SK-N-MC (cell line): Measurements from ENCODE around the gene NTN5.

Source experiments
- EZH2 ChIP-seq: fragments of 200-600 bp; sonication (generic); IDR thresholded peaks from one replicate; pipeline ENCODE4 v1.6.1; 2017; ENCODE audit warnings: antibody characterized with exemption
- FOXP2 ChIP-seq: optimal IDR thresholded peaks from 2 replicates; pipeline ENCODE3; 2011; ENCODE audit warnings: mild to moderate bottlenecking, moderate library complexity; ENCODE audit not compliant: insufficient read depth; ENCODE audit errors: extremely low read length, control extremely low read depth
- POLR2AphosphoS5 ChIP-seq: IDR thresholded peaks from 2 replicates; pipeline ENCODE4 v1.6.1; 2012; ENCODE audit warnings: mild to moderate bottlenecking, low read depth, low read length, borderline replicate concordance

DNA sequence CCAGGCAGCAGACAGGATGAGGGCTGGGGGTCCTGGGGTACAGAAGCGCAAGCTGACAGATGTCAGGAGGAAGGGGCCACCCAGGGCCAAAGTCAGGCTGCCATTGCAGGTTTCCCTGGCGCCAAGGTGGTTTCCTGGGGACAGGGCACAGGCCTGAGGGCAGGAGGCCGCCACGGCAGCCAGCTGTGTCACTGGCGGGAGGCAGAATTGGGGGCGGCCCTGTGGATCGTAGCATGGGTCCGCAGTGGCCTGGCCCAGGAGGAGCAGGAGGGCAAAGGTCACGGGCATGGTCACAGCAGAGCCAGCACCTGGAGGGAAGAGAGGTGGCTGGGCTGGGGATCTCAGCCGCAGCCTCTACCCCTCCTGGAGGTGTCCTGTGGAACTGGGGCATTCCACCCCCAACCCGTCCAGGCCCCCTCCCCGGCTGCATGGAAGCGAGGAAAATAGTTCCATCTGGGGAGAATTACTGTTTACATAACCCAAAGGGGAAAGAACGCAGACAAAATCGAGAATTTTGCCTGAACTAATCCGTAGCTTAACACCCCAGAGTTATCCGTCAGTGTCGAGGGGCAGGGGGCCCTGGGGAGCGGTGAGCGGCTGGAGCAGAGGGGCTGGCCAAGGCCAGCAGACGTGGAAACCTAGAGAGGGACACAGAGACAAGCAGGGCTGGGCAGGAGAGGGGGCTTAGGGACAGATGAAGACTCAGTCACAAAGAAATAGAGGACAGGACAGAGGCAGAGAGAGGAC is 1.9 kb downstream of the NTN5 start:
- TF ChIP-seq EZH2: no peak
- TF ChIP-seq POLR2AphosphoS5: no peak
- no peak for TF ChIP-seq FOXP2
